ENCODE measurements around the gene HSCB.
"Not testable (repeated sequence)": the region's sequence is repeated elsewhere in the genome, so short reads cannot be mapped to it uniquely, and the experiment has no call there.

HSCB gene

GRCh38 chr22:28792491-28793383 is 50.9 kb downstream of the HSCB start:
- DNase-seq: no peak

- no peak for DNase-seq
These were observed 52.2 kb downstream of the HSCB start for GRCh38 chr22:28793976-28794584.

GRCh38 chr22:28795071-28795693 is 53.3 kb downstream of the HSCB start:
- no peak for DNase-seq

GRCh38 chr22:28795932-28796856 is 54.4 kb downstream of the HSCB start:
- no peak for DNase-seq

- peak; percentile 20 to 70 for DNase-seq
These were observed 57.2 kb downstream of the HSCB start for GRCh38 chr22:28798810-28799605.

- peak in 1 of 2 donors; percentile 81 for DNase-seq
These were observed 57.9 kb downstream of the HSCB start for GRCh38 chr22:28799606-28800307.

- peak; percentile 66 to 81 for DNase-seq
These were observed 58.6 kb downstream of the HSCB start, which contains the start of gene XBP1 for GRCh38 chr22:28800308-28801041. XBP1 (minus strand) TSS chr22:28800569.

- no peak for DNase-seq
These were observed 60.2 kb downstream of the HSCB start for GRCh38 chr22:28801845-28802594.

- DNase-seq: peak in 1 of 2 donors; percentile 36
These were observed 60.8 kb downstream of the HSCB start for GRCh38 chr22:28802595-28803123.

GRCh38 chr22:28805426-28805825 is 63.6 kb downstream of the HSCB start:
- DNase-seq: not testable (repeated sequence)

Data from bone marrow (tissue), 2 donors.